Upper lobe of left lung (tissue), 4 donors: ENCODE measurements around the gene ZNF70.

Experiments
- CTCF ChIP-seq, 6 experiments: fragments of 450-650 bp in 4 of 6; fragments of 200-600 bp in 2 of 6; sonication (generic) in 2 of 6; IDR thresholded peaks; one replicate each; pipeline ENCODE4 v1.5.1; 2016 to 2019; ENCODE audit warnings: antibody characterized with exemption in 6 of 6
- EP300 ChIP-seq, 4 donors: sonication (generic); formaldehyde crosslinking; IDR thresholded peaks; one replicate each; pipeline ENCODE4 v1.5.1; 2017; ENCODE audit warnings: antibody characterized with exemption in 4 of 4, control low read depth in 2 of 4
- POLR2A ChIP-seq, 4 donors: fragments of 450-650 bp; IDR thresholded peaks; one replicate each; pipeline ENCODE4 v1.5.1; 2016 to 2017; ENCODE audit warnings: antibody characterized with exemption in 4 of 4, mild to moderate bottlenecking in 2 of 4
- POLR2AphosphoS5 ChIP-seq, 2 donors: sonication (generic); formaldehyde crosslinking; IDR thresholded peaks; one replicate each; pipeline ENCODE4 v1.5.1; 2017; ENCODE audit warnings: antibody characterized with exemption in 2 of 2

- TF ChIP-seq CTCF (IDR thresholded peaks at IDR 0.05) (no peak), POLR2A (IDR thresholded peaks at IDR 0.05) (no peak), EP300 (IDR thresholded peaks at IDR 0.05) (no peak), POLR2AphosphoS5 (IDR thresholded peaks at IDR 0.05) (no peak)
These were observed 37.0 kb downstream of the ZNF70 start for GRCh38 chr22:23713696-23714595.
